Stomach smooth muscle (tissue), 2 donors: Measurements from ENCODE around the gene LYL1.

ENCODE experiments used
- H3K27ac ChIP-seq: one replicate; pipeline ENCODE4 v1.7.0; 2013; ENCODE audit warnings: mild to moderate bottlenecking, low read length, inconsistent platforms
- H3K27me3 ChIP-seq, 2 donors: one replicate each; pipeline ENCODE4 v1.7.0; 2013; ENCODE audit warnings: low read length in 2 of 2; ENCODE audit not compliant: insufficient read depth in 2 of 2, control insufficient read depth in 1 of 2
- H3K36me3 ChIP-seq, 2 donors: one replicate each; pipeline ENCODE4 v1.7.0; 2013; ENCODE audit warnings: low read length in 2 of 2; ENCODE audit not compliant: control insufficient read depth in 2 of 2, insufficient read depth in 2 of 2
- H3K4me1 ChIP-seq: one replicate; pipeline ENCODE4 v1.7.0; 2013; ENCODE audit warnings: low read length; ENCODE audit not compliant: control insufficient read depth, insufficient read depth
- H3K4me3 ChIP-seq, 2 donors: one replicate each; pipeline ENCODE4 v1.7.0; 2013; ENCODE audit warnings: low read length in 2 of 2
- H3K9ac ChIP-seq, 2 donors: one replicate each; pipeline ENCODE4 v1.7.0; 2013; ENCODE audit warnings: low read length in 2 of 2, mild to moderate bottlenecking in 1 of 2
- H3K9me3 ChIP-seq, 2 donors: one replicate each; pipeline ENCODE4 v1.7.0; 2013; ENCODE audit warnings: low read length in 2 of 2; ENCODE audit not compliant: control insufficient read depth in 2 of 2
- donor health status: healthy.
- donor health status: Pancreatic carcinoma.

LYL1 gene

DNA sequence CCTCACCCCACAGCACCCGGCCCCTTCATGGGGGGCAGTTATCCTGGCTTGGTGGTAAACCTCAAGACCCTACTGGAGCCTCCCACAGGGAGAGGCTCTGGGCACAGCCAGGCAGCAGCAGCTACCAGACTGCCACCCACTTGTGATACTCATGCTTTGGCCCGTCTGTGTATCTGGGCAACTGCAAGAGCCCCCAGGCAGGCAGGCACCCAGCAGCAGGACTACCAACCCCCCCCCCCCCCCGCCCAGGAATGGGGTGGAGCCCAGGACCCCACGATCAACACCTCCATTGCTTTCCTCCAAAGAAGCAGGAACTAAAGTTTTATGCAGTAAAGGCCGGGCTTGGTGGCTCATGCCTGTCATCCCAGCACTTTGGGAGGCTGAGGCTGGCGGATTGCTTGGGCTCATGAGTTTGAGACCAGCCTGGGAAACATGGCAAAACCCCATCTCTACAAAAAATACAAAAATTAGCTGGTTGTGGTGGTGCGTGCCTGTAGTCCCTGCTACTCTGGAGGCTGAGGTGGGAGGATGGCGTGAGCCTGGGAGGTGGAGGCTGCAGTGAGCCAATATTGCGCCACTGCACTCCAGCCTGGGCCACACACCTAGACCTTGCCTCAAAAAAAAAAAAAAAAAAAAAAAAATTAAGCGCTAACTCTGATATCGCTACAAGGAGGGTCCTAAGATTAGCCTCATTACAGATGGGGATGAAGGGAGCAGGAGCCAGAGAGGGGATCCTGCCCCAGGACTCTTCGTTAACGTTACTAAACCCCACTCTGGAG is 1.1 kb upstream of the LYL1 start:
- peak overlapping the region; percentile 24 for H3K27ac ChIP-seq
- H3K27me3 ChIP-seq, result peaks cover 2 to 6% of the 10 kb centered on the region in 2 donors
- peaks cover 31% of the 10 kb centered on the region for H3K4me1 ChIP-seq
- H3K9ac ChIP-seq, result no peak overlapping the region
- H3K9me3 ChIP-seq, result no peaks in the 10 kb centered on the region
- peaks cover 0 to 2% of the 10 kb centered on the region in 2 donors for H3K36me3 ChIP-seq
- no peak overlapping the region for H3K4me3 ChIP-seq

GRCh38 chr19:13102416-13102665 is 317 bp downstream of the LYL1 start:
- Histone ChIP-seq H3K36me3 (peaks cover 0 to 2% of the 10 kb centered on the region in 2 donors), H3K27me3 (peaks cover 2 to 8% of the 10 kb centered on the region in 2 donors), H3K4me3 (peak overlapping the region; percentile 60 to 70), H3K27ac (peak overlapping the region; percentile 37), H3K9ac (peak overlapping the region in 1 of 2 donors; percentile 48), H3K4me1 (peaks cover 36% of the 10 kb centered on the region), H3K9me3 (no peaks in the 10 kb centered on the region)

GRCh38 chr19:13101590-13102415 is 855 bp downstream of the LYL1 start:
- Histone ChIP-seq H3K36me3 (peaks cover 0 to 2% of the 10 kb centered on the region in 2 donors), H3K27ac (peak overlapping the region; percentile 37), H3K27me3 (peaks cover 2 to 8% of the 10 kb centered on the region in 2 donors), H3K4me3 (peak overlapping the region; percentile 60 to 70), H3K9me3 (no peaks in the 10 kb centered on the region), H3K4me1 (peaks cover 36% of the 10 kb centered on the region), H3K9ac (peak overlapping the region in 1 of 2 donors; percentile 48)

- peak overlapping the region in 1 of 2 donors; percentile 70 for H3K4me3 ChIP-seq
- H3K27me3 ChIP-seq, result peaks cover 2 to 8% of the 10 kb centered on the region in 2 donors
- peaks cover 36% of the 10 kb centered on the region for H3K4me1 ChIP-seq
- peaks cover 0 to 2% of the 10 kb centered on the region in 2 donors for H3K36me3 ChIP-seq
- no peak overlapping the region for H3K27ac ChIP-seq
- H3K9me3 ChIP-seq, result no peaks in the 10 kb centered on the region
- no peak overlapping the region for H3K9ac ChIP-seq
Measured at GRCh38 chr19:13100841-13101589, 1.6 kb downstream of the LYL1 start.

GRCh38 chr19:13100031-13100588 is 2.5 kb downstream of the LYL1 start:
- Histone ChIP-seq H3K27me3 (peaks cover 2 to 8% of the 10 kb centered on the region in 2 donors), H3K4me3 (peak overlapping the region in 1 of 2 donors; percentile 64), H3K9me3 (no peaks in the 10 kb centered on the region), H3K4me1 (peaks cover 36% of the 10 kb centered on the region), H3K27ac (peak overlapping the region; percentile 73), H3K9ac (no peak overlapping the region), H3K36me3 (peaks cover 0 to 3% of the 10 kb centered on the region in 2 donors)

- Histone ChIP-seq H3K27me3 (peaks cover 2 to 8% of the 10 kb centered on the region in 2 donors), H3K9ac (peak overlapping the region in 1 of 2 donors; percentile 23), H3K27ac (peak overlapping the region; percentile 73), H3K36me3 (peaks cover 0 to 6% of the 10 kb centered on the region in 2 donors), H3K9me3 (no peaks in the 10 kb centered on the region), H3K4me1 (peaks cover 34% of the 10 kb centered on the region), H3K4me3 (peak overlapping the region; percentile 53 to 64)
Measured at GRCh38 chr19:13099073-13099999, 3.3 kb downstream of the LYL1 start.

DNA sequence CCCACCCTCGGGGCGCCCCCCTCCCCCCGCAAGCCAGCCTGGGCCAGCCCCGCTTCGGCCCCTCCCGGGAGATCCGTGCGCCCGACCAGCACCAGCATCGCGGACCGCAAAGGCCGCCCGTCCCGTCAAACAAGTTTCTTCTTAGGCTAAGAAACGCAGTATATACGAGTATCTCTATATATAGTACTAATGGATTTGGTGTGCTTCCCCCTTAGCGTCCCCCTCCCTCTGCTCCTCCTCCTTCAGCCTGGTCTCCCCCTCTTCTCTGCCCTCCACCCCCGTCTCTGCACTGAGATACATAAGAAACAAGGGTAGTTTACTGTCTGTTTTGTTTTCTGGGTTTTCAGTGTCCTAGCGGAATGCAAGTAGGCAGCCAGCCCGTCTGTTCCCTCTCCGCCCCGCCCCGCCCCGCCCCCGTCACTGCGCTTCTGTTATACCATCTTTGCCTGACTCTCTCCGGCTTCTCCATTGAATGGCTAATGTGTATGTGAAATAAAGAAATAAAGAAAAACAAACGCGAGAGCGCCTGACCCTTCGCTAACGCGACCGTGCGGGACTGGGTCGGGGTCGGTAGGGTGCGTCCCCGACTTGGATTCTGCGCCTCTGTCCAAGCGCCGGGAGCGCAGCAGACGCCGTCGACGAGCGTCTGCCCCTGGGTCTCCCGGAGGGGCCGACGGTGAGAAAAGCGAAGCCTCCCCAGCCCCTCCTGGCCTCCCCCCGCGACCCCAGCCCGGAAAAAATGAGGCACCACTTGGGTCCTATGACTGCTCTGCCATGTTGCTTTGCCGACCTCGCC is 4.2 kb downstream of the LYL1 start:
- H3K9ac ChIP-seq, result peak overlapping the region in 1 of 2 donors; percentile 28
- H3K4me1 ChIP-seq, result peaks cover 40% of the 10 kb centered on the region
- peaks cover 0 to 7% of the 10 kb centered on the region in 2 donors for H3K36me3 ChIP-seq
- H3K4me3 ChIP-seq, result peak overlapping the region; percentile 53 to 64
- peaks cover 2 to 8% of the 10 kb centered on the region in 2 donors for H3K27me3 ChIP-seq
- H3K27ac ChIP-seq, result peak overlapping the region; percentile 73
- H3K9me3 ChIP-seq, result no peaks in the 10 kb centered on the region

GRCh38 chr19:13097463-13098258 is 5.0 kb downstream of the LYL1 start:
- Histone ChIP-seq H3K9me3 (no peaks in the 10 kb centered on the region), H3K4me3 (no peak overlapping the region), H3K27me3 (peaks cover 2 to 8% of the 10 kb centered on the region in 2 donors), H3K9ac (no peak overlapping the region), H3K36me3 (peaks cover 0 to 7% of the 10 kb centered on the region in 2 donors), H3K27ac (no peak overlapping the region), H3K4me1 (peaks cover 41% of the 10 kb centered on the region)
